Stomach smooth muscle (tissue), 2 donors: ENCODE results near the gene GMPPB.
A peak's percentile ranks its signal among the peaks of the same experiment; 100 is the strongest.

Experiments
- H3K27ac ChIP-seq: one replicate; pipeline ENCODE4 v1.7.0; 2013; ENCODE audit warnings: mild to moderate bottlenecking, low read length, inconsistent platforms
- H3K27me3 ChIP-seq, 2 donors: one replicate each; pipeline ENCODE4 v1.7.0; 2013; ENCODE audit warnings: low read length in 2 of 2; ENCODE audit not compliant: insufficient read depth in 2 of 2, control insufficient read depth in 1 of 2
- H3K36me3 ChIP-seq, 2 donors: one replicate each; pipeline ENCODE4 v1.7.0; 2013; ENCODE audit warnings: low read length in 2 of 2; ENCODE audit not compliant: control insufficient read depth in 2 of 2, insufficient read depth in 2 of 2
- H3K4me1 ChIP-seq: one replicate; pipeline ENCODE4 v1.7.0; 2013; ENCODE audit warnings: low read length; ENCODE audit not compliant: control insufficient read depth, insufficient read depth
- H3K4me3 ChIP-seq, 2 donors: one replicate each; pipeline ENCODE4 v1.7.0; 2013; ENCODE audit warnings: low read length in 2 of 2
- H3K9ac ChIP-seq, 2 donors: one replicate each; pipeline ENCODE4 v1.7.0; 2013; ENCODE audit warnings: low read length in 2 of 2, mild to moderate bottlenecking in 1 of 2
- H3K9me3 ChIP-seq, 2 donors: one replicate each; pipeline ENCODE4 v1.7.0; 2013; ENCODE audit warnings: low read length in 2 of 2; ENCODE audit not compliant: control insufficient read depth in 2 of 2
- donor health status: healthy.
- donor health status: Pancreatic carcinoma.

Gene GMPPB

DNA sequence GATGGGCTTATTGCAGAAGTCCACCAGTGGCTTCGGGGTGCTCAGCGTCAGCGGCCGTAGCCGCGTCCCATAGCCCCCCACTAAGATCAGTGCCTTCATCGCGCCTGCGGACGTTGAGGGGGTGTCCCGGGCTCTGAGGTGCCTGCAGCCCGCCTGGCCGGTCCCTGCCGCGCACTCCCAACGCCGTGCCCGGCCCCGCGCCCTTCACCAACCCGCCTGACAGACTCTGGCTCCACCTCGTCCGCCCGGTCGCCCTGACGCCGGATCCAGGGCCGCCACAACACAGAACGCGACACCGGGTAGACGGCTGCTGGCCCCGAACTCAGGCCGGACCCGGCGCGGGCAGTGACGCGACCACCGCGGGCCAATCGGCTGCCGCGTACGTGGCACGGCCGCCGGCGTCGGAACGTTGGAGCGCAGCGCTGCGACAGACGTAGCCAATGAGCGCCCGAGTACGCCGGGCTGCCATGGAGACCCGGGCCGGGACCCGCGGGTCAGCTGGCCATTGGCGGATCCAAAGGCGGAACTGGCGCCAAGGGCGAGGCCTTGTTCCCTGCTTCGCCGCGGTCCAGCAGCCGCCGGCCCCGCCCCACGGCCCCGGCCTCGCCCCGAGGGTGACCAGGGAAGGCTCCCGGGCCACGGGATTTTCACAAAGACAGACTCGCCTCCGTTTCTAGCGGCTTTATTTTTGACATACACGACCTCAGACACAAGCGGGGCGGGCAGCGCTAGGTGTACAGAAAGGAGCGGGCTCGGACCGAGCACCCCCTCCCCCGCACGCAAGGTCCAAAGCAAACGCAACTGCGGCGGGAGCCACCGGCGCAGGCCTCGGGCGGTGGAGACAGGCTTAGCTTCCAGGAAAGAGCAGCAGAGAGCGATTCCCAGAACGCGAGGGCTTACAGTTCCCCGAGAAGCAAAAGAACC lies at the start of gene GMPPB:
Gene GMPPB (minus strand): TSS at position 324 of the 924 bp plus-strand sequence. CDS start 225 bp downstream, at position 99.
- H3K27ac ChIP-seq = peak within 1 kb of the TSS; percentile 81
- peaks cover 16 to 34% of the 10 kb centered on the region in 2 donors for H3K36me3 ChIP-seq
- peaks cover 33% of the 10 kb centered on the region for H3K4me1 ChIP-seq
- H3K27me3 ChIP-seq = no peaks in the 10 kb centered on the region
- peak within 1 kb of the TSS; percentile 90 to 95 for H3K9ac ChIP-seq
- peak within 1 kb of the TSS; percentile 91 to 97 for H3K4me3 ChIP-seq
- H3K9me3 ChIP-seq = no peaks in the 10 kb centered on the region

DNA sequence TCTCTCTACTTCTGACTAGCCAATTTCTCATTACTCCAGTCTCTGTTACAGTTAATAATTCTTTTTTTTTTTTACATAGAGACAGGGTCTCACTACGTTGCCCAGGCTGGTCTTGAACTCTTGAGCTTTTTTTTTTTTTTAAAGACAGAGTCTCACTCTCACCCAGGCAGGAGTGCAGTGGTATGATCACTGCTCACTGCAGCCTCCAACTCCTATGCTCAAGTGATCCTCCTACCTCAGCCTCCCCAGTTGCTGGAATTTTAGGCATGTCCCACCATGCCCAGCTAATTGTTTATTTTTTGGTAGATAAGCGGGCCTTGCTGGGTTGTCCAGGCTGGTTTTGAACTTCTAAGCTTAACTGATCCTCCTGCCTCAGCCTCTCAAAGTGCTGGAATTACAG lies 49.0 kb upstream of the GMPPB start:
- H3K9ac ChIP-seq = no peak overlapping the region
- no peak overlapping the region for H3K4me3 ChIP-seq
- no peaks in the 10 kb centered on the region for H3K27me3 ChIP-seq
- no peak overlapping the region for H3K27ac ChIP-seq
- H3K4me1 ChIP-seq = peaks cover 8% of the 10 kb centered on the region
- no peaks in the 10 kb centered on the region for H3K9me3 ChIP-seq
- H3K36me3 ChIP-seq = peaks cover 0 to 2% of the 10 kb centered on the region in 2 donors

- no peaks in the 10 kb centered on the region for H3K27me3 ChIP-seq
- peaks cover 0 to 2% of the 10 kb centered on the region in 2 donors for H3K36me3 ChIP-seq
- no peak overlapping the region for H3K9ac ChIP-seq
- H3K4me3 ChIP-seq = no peak overlapping the region
- no peaks in the 10 kb centered on the region for H3K9me3 ChIP-seq
- H3K4me1 ChIP-seq = peaks cover 8% of the 10 kb centered on the region
- no peak overlapping the region for H3K27ac ChIP-seq
Measured at GRCh38 chr3:49771340-49771938, 47.7 kb upstream of the GMPPB start.

- Histone ChIP-seq H3K36me3 (peaks cover 0 to 2% of the 10 kb centered on the region in 2 donors), H3K9ac (no peak overlapping the region), H3K27ac (no peak overlapping the region), H3K27me3 (no peaks in the 10 kb centered on the region), H3K4me3 (no peak overlapping the region), H3K4me1 (peaks cover under 1% of the 10 kb centered on the region), H3K9me3 (no peaks in the 10 kb centered on the region)
Measured at GRCh38 chr3:49769926-49770325, 46.2 kb upstream of the GMPPB start.

DNA sequence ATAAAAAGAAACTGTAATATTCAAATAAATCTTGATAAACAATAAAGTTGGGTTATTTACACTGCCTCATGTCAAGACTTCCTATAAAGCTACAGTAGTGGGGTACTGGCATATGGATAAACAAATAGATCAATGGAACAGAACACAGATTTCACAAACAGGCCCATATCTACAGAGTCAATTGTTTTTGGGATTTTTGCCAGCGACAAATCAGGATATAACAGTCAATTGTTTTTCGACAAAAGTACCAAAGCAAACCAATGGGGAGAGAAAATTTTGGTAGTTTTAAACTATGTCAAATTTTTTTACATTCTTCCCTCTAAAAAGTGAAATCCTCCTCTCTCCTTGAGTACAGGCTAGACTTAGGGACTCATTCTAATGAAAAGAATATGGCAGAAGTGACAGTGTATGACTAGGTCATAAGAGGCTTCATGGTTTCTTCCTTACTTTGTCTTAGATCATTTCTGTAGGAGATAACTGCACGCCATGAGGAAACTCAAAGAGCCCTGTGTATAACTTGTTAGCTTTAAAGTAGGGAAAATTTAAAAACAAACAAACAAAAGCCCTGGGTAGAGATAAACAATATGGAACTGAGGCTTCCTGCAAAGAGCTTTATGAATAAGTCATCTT lies 45.6 kb upstream of the GMPPB start:
- Histone ChIP-seq H3K9me3 (no peaks in the 10 kb centered on the region), H3K27me3 (no peaks in the 10 kb centered on the region), H3K27ac (no peak overlapping the region), H3K4me1 (no peaks in the 10 kb centered on the region), H3K9ac (no peak overlapping the region), H3K4me3 (no peak overlapping the region), H3K36me3 (peaks cover 0 to 2% of the 10 kb centered on the region in 2 donors)

GRCh38 chr3:49763981-49764380 lies 40.2 kb upstream of the GMPPB start:
- no peak overlapping the region for H3K27ac ChIP-seq
- H3K9ac ChIP-seq = no peak overlapping the region
- no peaks in the 10 kb centered on the region for H3K4me1 ChIP-seq
- no peak overlapping the region for H3K4me3 ChIP-seq
- no peaks in the 10 kb centered on the region for H3K9me3 ChIP-seq
- H3K36me3 ChIP-seq = no peaks in the 10 kb centered on the region
- no peaks in the 10 kb centered on the region for H3K27me3 ChIP-seq

GRCh38 chr3:49761661-49762060 lies 37.9 kb upstream of the GMPPB start:
- Histone ChIP-seq H3K9me3 (no peaks in the 10 kb centered on the region), H3K9ac (no peak overlapping the region)

DNA sequence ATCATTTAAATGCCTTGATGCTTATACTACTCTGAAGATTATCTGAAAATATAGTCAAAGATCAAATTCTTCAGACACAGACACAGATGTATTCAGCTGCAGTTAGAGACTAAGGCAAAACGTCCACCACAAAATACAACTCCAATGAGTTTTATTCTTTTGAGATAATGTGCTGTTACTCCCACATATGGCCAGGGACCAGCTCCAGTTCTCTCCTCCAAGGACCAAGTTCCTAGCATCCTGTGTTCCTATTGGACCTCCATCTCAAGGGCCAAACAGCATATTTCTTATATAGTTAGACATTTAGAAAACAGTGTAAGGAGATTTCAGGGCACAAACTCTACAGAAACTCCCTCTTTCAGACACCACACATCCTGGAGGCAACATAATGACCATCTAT lies 35.5 kb upstream of the GMPPB start:
- H3K27ac ChIP-seq = no peak overlapping the region
- H3K36me3 ChIP-seq = no peaks in the 10 kb centered on the region
- no peak overlapping the region for H3K4me3 ChIP-seq
- H3K4me1 ChIP-seq = peaks cover 4% of the 10 kb centered on the region
- H3K9ac ChIP-seq = no peak overlapping the region
- no peaks in the 10 kb centered on the region for H3K9me3 ChIP-seq
- no peaks in the 10 kb centered on the region for H3K27me3 ChIP-seq

More at GRCh38 chr3:49761661-49762060, 37.9 kb upstream of the GMPPB start:
- Histone ChIP-seq H3K27ac (no peak overlapping the region), H3K4me1 (no peaks in the 10 kb centered on the region), H3K36me3 (no peaks in the 10 kb centered on the region), H3K4me3 (no peak overlapping the region), H3K27me3 (no peaks in the 10 kb centered on the region)

DNA sequence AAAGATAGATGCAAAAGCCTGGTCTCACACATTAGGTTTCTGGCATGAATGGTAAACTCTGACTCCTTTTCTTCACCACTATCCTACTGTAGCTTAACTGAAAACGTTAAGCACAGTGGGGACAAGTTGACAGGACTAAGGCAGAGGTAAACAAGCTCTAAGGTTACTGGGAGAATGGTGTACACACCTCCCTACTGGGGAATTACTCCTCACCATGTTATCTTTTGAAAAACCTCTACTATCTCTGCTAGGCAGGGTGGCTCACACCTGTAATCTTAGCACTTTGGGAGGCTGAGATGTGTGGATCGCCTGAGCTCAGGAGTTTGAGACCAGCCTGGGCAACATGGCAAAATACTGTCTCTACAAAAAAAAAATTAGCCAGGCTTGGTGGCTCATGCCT lies 33.4 kb upstream of the GMPPB start:
- Histone ChIP-seq H3K4me1 (peaks cover 8% of the 10 kb centered on the region), H3K27ac (no peak overlapping the region), H3K9ac (no peak overlapping the region), H3K36me3 (no peaks in the 10 kb centered on the region), H3K4me3 (no peak overlapping the region), H3K9me3 (no peaks in the 10 kb centered on the region), H3K27me3 (no peaks in the 10 kb centered on the region)

- no peak overlapping the region for H3K9ac ChIP-seq
Measured at GRCh38 chr3:49756036-49756435, 32.3 kb upstream of the GMPPB start.

More at GRCh38 chr3:49756036-49756435, 32.3 kb upstream of the GMPPB start:
- Histone ChIP-seq H3K4me1 (peaks cover 8% of the 10 kb centered on the region), H3K4me3 (no peak overlapping the region), H3K36me3 (no peaks in the 10 kb centered on the region), H3K27ac (no peak overlapping the region), H3K9me3 (no peaks in the 10 kb centered on the region), H3K27me3 (no peaks in the 10 kb centered on the region)
